HG03108 (cell line): Measurements from ENCODE around the gene MPP4.
"Not testable (repeated sequence)": the region's sequence is repeated elsewhere in the genome, so short reads cannot be mapped to it uniquely, and the experiment has no call there.

Experiments
- ATAC-seq: cut with Tn5 transposase; IDR thresholded peaks from one replicate; pipeline ENCODE4 v1.9.1; 2021; ENCODE audit warnings: moderate library complexity; ENCODE audit not compliant: unreplicated experiment

The MPP4 gene

DNA sequence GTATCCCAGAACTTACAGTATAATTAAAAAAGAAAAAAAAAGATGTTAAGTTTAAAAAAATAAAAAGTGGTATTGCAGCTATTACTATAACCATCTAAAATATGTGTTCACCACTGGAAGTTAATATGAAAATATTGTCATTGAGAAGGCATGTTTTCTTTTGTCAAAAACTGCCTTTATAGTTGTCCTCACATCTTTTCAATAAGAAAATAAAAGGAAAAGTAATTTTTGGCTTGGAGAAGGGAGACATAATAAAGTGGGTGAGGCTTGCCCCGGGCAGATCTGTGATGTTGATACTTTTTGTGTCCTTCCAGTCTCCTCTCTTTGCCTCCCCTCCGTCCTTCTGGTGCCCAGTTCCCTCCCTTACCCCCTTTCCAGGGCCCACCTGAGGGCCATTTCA is 24.9 kb downstream of the MPP4 start:
- ATAC-seq: no peak

DNA sequence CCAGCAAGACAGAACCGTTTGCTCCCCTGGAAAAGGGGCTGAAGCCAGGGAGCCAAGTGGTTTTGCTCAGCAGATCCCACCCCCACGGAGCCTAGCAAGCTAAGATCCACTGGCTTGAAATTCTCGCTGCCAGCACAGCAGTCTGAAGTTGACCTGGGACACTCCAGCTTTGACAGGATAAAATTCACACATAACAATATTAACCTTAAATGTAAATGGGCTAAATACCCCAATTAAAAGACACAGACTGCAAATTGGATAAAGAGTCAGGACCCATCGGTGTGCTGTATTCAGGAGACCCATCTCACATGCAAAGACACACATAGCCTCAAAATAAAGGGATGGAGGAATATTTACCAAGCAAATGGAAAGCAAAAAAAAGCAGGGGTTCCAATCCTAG is 27.2 kb downstream of the MPP4 start:
- not testable (repeated sequence) for ATAC-seq

DNA sequence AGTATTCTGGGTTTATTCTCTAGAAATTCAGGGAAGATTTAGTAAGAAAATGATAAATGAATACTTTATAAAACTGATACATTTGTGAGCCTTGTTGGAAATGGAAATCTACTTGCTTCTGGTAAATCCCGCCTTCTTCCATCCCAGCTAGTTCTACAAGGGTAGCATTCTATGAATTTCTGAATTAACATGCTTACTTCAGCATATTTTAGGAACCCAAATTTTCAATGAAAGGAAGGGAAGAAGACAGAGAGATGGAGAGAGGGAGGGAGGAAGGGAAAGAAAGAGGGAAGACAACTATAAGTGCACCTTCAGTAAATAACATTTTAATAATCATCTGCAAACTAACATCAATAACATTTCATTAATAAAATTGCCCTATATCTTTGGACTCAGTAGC is 28.6 kb downstream of the MPP4 start:
- ATAC-seq: no peak

DNA sequence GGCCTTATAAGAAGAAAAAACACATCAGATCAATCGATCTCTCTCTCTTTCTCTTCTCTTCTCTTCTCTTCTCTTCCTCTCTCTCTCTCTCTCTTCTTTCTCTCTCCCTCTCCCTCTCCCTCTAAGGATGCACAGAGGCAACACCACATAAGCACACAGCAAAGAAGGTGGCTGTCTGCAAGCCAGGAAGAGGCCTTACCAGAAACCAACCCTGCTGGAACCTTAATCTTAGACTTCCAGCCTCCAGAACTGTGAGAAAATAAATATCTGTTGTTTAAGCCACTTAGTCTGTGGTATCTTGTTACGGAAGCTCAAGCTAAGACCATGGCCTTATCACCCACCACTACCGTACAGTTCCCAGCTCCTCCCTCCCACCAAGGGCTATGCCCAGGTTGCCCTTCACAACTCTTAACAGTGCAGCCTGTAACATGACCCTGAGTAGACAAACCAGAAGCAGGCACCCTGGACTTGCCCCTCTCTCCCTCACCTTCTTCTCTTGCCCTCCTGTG is 30.0 kb downstream of the MPP4 start:
- no peak for ATAC-seq

DNA sequence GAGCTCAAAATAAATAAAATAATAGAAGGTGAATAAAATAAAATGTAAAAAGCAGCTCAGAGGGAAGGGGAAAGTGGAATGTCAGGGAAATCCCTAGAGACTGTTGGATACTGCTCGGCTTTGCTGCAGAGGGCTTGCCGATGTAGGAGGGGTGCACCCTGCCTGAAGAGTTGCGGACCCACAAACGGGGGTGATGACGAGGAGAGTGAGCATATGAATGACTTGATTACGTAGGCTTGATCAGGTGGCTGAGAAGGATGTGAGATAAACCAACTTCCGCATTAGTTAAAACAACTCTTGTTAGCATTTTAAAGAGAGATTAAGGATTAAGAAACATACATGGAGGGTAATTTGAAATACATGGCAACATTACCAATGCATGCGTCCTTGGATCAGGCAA is 34.1 kb downstream of the MPP4 start:
- ATAC-seq: no peak

DNA sequence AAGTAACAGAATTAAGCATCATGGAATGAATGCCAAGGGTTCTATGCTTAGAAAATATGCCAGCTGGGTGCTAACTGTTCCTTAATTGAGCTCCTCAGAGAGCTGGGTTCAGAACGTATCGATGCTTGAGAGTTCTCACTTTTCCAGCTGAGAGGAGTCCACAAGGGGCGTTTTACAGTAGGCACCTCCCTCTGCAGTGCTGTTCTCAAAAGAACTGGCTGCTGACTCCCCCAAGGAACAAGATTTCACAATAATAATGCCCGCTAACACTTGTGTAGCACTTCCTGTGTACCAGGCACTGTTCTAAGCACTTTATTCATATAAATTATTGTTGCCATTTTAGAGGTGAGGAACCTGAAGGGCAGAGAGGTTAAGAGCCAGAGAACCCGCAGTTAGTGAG is 37.1 kb downstream of the MPP4 start:
- no peak for ATAC-seq

DNA sequence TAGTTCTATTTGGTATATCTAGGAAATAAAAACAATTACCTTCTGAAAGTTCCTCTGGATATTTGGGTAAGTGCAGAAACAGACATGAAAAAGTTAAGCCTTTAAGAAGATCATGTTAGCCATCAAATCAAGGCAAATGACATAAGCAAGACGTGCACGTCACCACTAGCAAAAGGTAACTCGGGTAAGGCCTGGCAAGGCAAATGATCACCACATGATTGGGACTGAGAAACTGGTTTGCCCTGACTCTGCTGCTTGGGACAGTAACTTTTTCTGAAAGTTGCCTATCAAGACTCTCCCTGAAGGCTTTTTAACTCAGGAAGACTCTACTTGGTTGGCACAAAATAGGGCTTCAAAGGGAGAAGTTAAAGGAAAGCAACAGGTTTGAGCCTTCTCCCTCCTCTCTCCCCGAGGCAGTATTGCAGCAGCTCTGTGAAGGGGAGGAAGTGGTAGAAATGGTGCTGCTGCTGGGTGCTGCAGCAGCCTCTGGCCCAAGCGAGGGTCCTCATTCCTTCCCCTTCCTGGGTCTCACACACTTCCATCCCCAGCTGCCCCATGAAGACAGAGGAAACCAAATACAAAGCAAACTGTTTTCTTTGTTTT is 38.0 kb downstream of the MPP4 start:
- ATAC-seq: no peak

DNA sequence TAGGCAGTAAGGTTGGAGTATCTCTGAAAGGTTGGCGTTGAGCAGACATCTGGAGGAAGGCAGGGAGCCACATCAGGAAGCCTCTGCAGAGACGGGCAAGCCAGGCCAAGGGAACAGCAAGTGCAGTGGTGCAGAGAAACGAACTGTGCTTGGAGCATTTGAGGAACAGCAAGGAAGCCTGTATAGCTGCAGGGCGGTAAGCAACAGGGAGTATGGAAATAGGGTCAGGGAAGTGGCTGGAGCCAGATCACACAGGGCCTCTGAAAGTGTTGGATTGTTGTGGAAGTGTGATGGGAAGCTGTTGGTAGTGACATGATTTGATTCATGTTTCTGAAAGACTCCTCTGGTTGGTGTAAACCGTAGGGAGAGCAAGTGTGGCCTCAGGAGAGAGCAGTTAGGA is 41.7 kb downstream of the MPP4 start:
- ATAC-seq: no peak

DNA sequence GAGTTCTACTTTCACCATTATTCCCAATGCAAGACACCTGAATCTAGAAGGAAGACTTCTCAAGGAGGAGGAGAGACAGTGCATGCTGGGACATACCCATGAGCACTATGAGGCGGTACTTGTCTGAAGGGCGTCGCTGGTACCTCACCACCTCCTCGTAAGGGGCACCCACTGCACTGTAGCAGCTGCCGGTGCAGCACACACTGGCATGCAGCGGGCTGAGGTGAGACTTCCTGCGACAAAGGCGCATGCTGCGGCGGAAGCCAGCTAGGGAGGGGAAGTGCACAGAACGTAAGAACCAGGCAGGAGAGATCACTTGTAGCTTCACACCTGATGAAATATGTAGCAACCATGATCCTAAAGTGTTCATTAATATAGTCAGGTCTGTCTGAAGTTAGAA is 42.3 kb downstream of the MPP4 start:
- ATAC-seq: no peak

DNA sequence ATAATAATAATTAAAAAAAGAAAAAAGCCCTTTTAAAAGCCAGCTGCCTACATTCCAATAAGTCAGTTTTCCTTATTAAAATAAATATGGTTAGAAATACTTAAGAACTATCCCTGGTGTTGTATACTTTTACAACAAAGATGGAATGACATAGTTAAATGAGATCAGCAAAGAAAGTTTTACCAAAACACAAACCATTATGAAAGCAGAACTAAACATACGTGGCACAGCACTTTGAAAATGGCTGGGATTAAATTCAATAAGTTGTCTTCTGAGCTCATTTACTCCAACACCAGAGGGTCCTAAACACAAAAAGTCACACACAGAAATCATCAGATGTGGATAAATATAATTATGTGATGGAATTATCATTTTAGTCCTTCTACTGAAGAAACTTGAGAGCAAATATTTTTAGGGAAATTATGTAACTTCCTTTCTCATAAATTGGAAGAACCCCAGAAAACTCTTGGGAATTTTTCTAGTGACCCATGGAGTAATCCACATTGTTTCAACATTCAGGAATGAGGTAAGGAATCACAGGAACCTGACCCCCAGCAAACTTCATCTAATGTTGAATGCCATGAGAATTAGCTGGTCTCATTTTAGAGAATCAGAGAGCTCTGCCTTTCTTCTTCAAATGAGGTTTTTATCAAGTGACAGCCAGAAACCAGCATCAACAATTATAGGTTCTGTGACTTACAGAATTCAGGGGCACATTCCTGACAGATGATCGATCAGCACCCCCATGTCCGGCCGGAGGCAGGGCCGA is 43.6 kb downstream of the MPP4 start:
- ATAC-seq: no peak

DNA sequence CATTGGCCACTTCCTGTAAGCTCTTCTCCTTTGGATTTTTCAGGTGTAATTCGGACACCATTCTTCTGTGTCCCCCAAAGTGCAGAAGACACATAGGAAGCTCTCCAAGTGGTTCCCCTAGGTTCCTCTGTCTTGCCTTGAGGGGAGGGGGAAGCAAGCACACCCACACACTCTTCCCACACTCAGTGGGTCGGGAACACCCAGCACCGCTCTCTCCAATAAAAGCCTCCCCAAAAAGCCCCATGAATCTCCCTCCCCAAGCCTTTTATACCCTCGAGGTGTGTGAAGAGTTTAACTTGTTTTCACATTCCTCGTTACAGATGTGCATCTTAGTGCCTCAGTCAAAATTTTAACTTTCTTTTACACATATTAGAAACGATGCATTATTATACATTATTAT is 45.2 kb downstream of the MPP4 start:
- ATAC-seq: no peak

DNA sequence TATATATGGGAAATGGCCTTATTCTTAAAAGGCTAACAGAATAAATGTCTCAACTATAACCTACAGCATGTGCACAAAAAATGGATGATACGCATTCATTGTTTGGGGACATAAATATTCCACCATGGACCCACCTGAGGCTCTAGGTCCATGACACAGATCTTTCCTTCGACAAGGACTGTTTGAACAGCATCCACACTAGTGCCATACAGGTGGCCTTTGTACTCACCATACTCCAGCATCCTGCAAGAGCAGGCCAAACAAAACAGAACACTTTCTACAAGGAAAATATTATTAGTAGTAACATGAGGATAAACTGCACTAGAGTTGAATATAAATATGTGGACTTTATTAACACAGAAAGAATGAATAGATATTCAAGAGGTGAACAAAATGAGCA is 49.0 kb downstream of the MPP4 start:
- no peak for ATAC-seq

DNA sequence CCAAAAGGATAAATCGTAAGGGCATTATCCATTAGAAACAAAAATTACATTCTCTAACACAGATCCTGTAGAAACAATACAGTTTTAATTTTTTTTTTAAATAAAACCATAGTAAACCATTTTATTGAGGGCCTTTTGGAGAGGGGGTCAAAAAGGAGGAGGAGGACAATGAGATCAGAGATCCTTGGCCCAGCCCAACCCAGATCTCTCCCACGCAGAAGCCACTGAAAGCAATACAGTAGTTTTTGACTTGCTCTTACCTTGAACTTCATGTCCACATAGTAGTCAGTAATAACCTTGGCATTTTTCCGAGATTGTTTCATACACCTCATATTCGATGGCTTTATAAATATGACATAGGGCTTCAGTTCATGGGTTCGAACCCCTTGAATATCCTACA is 51.0 kb downstream of the MPP4 start:
- no peak for ATAC-seq

DNA sequence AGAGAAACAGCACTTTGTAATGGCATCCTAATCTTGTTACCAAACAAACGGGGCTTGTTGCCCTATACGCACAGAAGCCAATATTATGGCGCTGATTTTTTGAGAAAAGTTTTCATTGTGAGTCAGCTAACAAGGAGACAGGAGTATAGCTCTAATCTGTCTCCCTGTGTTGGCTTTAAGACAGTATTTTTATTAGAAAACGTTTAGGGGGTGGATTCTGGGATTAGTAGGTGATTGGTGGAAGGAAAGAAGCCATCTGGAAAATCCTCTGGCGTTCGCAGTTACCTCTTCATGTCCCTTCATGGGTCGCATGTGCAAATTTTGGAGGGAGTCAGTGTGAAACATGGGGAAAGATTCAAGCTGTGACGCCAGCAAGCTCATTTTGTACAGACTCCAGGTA is 54.4 kb downstream of the MPP4 start:
- no peak for ATAC-seq

DNA sequence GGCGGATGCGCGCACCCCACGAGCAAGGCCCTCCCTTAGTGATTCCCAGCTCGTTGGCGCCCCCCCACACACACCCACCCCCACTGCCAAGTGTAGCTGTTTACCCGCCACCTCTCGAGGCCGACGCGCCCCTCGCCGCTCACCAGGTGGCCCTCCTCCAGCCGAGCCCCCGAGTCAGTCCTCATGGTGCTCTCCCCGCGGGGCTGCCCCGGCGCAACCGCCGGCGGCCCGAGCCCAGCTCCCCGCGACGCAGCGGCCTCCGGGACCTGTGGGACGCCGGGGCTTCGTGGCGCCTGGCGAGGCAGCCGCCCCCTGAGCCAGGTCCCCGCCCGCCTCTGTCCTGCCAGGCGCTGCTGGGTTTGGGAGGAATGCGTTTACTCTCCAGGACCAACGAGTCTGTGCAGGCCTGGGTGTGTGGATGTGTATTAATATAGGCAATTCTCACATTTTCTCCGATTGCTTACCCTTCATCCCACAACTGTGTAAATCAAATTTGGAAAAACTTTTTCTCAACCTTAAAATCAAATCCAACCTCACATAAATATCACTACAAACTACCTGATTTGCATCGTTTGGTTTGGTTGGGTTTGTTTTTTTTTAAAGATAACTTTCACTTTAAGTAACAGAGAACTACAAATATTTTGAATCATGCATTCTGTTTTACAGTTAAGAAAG is 55.1 kb downstream of the MPP4 start, which contains the start of gene TMEM237:
TMEM237 (minus strand) TSS at position 288 of the 675 bp plus-strand sequence; CDS start at position 185, 103 bp downstream.
- peak; percentile 60 for ATAC-seq

DNA sequence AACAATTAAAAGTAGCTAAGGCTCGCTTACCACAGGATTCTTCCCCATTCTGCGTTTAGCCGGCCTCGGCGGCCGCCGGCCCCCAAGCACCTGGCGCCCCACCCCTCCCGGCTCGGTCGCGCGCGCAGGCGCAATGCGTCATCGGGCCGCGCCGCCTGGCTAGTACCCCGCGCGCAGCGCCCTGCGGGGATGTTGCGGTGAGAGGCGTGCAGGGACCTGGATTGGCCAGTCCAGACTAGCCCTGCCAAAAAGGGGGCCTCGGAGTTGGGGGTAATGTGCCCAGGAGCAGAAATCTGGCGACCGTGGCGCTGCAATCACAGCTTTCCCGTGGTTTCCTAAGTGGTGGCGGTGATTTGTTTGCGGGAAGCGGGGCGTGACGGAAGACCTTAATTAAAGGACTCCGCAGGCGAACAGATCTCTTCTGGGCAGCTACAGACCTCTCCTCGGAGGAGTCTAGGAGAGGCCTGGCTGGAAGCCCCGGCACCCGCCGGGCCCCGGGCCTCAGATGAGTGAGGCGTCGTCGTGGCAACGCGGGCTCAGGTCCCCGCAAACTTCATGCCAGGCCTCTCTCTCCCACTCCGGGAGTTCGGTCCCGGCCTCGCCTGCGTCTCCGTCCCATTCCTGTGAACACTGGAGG is 55.7 kb downstream of the MPP4 start:
- ATAC-seq: peak; percentile 67

DNA sequence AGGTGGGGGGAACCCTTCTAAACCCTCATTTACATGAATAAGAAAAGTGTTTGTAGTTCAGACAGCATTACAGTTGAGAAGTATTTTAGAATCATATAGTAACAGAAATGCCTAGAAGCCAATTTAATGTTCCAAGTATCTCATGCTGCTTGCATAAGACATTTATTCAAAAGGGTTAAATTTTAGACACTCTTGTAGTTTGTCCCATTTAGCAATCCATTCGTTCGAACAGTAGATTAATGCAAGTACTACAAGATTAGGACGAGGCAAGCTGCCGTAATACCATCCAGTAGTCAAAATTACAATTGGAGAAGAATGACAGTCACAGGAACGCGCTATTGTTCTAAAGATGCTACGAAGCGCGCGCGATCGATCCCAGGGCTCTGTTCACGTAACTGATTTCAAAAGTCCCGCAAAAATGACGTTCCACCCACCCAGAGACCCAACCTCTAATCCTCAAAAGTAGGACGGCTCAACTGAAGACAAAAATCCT is 56.3 kb downstream of the MPP4 start:
- peak; percentile 35 for ATAC-seq

DNA sequence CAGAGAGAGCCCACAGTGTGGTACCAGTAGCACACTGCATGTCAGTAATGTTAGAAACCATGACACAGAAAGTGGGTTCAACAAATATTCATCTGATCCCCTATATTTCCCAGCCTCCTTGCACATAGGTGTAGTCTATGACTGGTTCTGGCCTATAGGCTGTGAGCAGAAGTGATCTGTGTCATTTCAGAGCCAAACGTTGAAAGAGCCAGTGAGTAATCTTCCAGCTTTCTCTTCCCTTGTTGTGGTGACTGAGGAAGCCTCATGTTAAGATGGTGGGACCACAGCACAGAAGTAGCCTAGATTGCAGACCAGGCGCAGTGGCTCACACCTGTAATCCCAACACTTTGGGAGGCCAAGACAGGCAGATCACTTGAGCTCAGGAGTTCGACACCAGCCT is 59.2 kb downstream of the MPP4 start:
- no peak for ATAC-seq

DNA sequence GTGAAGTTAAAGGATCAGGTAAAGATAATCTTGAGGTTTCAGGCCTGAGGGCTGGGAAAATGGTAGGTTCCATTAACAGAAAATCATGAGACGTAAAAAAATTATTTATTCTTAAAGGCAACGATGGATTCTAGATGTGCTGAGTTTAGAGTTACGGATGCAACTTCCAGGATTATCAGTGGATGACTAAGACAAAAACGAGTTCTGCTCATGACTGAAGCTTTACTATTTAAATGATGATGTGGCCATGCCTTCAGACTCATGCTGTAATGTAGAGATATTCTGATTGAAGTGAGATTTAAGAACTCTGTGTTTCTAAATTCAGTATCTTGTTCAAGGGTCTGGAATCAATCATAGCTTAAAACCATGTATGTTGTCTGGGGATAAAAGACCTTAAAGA is 60.1 kb downstream of the MPP4 start:
- ATAC-seq: no peak

DNA sequence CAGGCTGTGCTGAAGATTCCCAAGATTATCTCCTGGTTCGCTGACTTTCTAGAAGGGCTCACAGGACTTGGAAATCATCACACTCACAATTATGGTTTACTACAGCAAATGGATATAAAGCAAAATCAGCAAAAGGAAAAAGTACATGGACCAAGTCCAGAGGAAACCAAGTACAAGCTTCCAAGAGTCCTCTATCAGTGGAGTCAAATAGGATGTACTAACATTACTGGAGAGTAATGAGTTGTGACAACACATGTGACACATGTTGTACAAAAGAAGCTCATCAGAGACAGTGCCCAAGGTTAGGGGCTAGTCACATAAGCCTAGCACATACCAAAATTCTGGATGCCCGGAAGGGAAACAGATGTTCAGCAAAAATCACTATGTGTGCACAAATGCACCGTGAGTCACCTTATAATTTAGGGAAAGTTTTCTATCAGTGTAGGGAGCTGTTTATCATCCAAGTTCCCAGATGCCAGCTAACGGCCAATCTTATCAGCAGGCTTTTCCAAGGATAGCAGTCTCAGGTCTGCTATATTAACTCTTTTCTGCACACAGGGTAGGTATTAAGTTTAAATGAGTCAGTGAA is 64.7 kb downstream of the MPP4 start:
- no peak for ATAC-seq

DNA sequence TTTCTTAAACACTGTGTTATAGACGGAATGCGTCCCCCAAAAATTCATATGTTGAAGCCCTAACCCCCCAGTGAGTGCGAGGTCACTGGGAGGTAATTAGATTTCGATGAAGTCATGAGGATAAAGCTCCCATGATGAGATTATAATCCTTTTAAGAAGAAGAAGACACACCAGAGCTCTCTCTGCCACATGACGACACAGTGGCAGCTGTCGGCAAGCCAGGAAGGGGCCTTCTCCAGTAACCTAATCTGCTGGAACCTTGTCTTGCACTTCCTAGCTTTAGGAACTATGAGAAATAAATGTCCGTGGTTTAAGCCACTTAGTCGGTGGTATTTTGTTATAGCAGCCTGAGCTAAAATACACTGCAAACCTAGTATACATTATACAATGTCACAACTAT is 67.4 kb downstream of the MPP4 start:
- no peak for ATAC-seq
